ENCODE results near the gene TLE7.

Gene TLE7

DNA sequence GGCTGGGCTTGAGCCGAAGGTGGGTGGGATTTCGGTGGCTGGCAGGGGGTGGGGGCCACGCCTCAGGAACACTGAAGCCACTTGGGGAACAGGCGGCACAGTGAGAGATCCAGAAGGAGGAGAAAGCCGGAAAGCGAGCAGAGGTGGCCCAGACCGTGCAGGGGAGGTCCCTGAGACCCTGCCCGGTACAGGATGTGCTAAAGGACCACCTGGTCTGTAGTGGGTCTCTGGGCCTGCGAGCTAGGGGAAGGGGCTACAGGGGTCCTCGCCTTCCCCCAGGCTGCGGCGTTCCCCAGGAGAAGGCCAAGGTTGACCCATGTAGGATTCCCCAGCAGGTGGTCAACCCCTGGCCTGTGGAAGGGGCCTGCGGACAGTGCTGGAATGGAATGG, at the start of gene TLE7:
Gene TLE7, minus strand, starts transcription at position 4 of the 390 bp plus-strand sequence. CDS start 8,730 bp downstream, outside the sequence.
- DNase-seq = no peak

DNA sequence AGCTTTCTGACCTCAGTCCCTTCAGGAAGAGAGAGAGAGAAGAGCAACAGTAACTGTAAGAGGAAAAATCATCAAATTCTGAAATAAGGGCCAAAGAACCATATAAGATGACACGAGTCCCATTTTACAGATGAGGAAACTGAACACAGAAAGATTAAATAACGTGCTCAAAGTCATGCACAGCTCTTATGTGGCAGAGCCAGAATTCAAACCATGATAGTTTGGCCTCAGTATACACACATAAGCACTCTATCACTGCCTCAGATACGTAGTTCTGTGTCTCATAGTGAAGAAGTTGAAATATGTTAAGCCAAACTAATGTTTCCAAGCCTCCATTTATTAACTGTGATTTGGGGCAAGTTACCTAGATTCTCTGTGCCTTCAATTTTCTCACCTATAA, 49.2 kb upstream of the TLE7 start:
- DNase-seq = no peak

DNA sequence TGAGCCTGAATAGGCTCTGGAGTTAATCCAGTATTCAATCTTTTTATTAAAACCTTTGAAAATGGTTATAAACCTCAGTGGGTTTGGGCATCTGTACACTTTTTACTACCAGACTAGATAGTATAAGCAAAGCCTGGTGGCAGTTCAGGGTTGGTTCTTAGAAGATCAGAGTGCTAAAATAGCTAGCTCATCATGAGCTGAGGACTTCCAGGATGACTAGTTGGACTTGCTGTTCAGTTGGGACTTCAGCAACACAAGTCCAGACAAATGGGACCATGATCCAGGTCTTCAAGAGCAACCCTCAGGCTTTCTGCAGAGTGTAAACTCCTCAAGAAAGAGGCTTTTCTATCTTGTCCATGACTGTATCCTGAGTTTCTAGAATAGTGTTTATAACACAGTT, 48.5 kb upstream of the TLE7 start:
- DNase-seq = no peak

DNA sequence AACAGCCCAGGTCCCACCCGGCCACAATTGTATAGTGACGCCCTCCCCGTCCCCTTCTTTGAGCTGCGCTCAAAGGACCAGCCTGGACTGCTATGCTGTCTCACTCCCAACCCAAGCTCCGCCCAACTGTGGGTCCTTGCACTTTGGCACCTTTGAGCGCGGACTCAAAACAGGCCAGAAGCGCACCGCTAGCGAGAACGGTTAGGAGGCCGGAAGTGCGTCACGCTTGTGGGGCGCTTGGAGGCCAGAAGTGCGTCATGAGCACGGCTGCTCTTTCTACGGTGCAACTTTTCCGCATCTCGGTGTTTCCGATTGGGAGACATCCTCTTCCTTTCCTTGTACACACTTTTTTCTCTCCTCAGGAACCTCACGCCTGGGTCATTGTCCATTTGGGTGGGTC, 47.3 kb upstream of the TLE7 start, which contains the start of gene ZNF19:
Gene ZNF19, minus strand, starts transcription at position 203 of the 400 bp plus-strand sequence. CDS start 7,210 bp downstream, outside the sequence.
- no peak for DNase-seq

DNA sequence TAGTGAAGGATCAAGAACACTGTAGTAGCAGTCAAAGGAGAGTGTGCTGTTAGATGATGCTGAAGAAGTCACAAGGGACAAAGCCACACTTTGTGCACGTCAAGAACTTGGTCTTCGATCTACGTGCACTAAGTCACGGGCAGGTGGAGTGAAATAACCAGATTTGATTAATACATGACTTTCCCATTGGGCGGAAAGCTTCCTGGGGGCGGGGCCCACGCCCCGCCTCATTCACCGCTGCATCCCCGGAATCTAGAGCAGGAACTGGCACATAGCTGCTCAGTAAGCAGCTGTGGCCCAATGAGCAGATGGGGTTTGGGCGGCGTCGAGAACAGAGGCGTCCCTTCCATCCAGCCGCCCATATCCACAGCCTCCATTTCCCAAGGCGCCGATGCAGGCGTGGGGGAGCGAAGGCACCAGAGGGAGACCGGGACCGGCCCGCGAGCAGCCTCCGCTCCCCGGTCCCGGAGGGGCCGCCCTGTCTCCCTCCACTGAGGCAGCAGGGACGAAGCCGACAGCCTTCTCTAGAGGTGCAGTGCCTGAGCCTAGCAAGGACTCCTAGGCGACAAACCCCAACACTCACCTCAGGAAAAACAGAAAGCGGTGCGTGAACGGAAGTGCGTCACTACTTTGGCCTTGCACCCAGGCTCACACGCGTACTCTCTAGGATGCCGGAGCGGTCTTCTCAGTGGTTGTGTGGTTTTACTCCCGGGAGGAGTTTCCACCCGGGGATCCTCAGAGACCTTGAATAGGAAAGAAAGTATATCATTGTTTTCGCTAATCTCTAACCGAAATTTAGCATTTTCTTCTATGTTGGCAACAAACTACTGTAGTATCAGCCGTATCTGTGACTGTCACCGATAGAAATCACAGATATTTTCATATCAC, 42.4 kb upstream of the TLE7 start:
- peak; percentile 88 for DNase-seq

DNA sequence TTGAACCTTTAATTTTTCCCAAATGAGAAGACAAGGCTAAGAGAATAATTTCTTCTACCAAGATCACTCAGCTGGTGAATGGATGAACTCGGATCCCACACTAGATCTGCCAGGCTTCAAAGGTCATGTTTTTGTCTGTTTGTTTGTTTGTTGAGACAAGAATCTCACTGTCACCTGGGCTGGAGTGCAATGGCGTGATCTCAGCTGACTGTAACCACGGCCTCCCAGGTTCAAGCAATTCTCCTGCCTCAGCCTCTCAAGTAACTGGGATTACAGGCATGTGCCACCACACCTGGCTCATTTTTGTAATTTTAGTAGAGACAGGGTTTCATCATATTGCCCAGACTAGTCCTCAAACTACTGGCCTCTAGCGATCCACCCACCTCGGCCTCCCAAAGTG, 40.7 kb upstream of the TLE7 start:
- no peak for DNase-seq

DNA sequence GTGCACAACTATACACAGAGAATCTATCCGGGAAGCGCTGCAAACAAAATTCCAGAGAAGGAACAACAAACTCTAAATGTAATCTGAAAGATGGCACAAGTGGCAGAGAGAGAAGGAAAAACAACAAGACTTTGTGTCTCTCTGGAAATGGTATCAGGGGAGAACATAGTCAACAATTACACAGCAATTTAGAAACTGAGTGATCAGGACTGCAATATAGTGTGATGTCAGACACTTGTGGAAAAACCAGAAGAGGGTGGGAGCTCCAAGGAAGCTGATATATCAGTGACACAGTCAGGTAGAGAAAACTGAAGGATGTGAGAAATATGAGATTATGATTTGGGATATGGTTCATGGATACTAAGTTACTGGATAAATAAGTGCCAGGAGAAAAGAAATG, 39.1 kb upstream of the TLE7 start:
- no peak for DNase-seq

DNA sequence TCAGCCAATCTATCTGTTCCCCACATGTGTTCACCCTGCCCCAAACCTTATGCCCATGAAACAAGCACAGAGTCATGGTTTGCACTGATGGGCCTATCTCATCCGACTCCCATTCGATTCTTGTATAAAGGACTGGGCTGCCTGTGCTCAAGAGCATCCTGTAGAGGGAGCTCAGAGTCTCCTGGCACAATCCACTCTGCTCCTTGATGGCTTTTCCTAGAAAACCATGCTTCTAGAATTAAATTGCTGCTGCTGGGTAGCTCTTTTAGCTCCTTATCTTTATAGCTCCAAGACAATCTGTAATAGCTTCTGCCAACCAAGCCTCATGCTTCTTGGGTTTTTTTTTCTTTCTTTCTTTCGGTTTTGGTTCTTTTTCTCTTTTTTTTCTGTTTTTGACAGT, 37.6 kb upstream of the TLE7 start:
- no peak for DNase-seq

DNA sequence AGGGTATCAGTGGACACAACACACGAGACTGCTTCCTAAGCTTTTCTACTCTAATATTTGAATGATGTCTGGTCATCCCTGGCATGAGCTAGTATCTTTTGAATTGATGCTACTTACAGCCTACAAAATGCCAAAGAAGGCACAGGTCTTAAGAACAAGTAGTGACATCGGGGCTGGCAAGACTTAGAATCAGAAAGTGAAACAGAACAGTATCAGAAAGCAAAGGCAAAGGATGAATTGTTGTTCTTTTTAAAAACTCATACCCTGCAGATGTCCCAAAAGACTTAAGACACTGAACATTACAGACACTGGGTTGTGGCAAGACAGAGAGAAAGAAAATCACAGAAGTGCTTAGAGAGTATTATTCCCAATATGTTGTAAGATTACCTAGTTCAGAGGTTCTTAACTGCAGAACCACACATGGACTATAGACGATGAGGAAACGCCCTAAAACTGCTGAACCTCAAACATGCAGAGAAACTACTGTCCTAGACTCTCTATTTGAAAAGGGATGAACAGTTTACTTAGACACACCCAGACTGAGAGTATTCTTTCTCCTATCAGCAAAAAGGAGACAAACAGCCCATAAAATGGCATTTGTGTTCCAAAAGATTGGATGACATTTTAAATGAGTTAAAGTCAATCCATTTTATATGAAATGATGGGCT, 34.7 kb upstream of the TLE7 start:
- no peak for DNase-seq

DNA sequence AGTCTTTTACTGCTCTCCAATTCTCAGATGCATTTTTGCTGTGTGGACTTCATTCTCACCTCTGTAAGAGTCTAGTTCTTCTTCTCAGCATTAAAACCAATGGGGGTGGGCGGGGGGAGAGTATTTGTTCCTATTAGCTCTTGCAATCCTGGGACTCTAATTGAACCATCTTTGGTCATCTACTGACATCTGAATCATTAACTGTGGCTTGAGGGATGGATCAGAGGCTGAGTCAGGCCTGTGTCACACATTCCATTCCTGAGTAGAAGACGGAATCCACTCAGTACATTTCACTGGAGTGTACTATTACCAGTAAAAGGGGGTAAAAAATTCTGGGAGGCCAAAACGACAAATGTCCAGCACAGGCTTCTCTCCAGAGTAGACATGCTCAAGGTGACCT, 33.0 kb upstream of the TLE7 start:
- no peak for DNase-seq

DNA sequence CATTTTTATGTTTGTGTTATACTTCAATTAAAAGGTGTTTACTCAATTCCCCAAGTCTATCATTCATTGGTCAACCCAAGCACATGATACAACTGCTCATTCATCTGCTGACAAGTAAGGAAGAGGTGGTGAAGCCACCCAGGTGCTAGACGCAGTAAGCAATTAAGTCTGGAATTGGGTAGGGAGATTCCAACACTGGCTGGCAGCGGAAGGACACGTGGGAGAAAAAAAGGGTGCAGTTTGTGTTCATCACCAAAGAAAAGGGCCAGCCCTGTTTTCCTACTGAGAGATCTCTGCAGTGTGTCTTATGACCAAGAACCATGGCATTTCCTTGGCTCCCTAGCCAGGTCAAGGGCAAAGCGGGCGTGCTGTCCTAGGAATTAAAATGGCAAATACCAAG, 32.0 kb upstream of the TLE7 start:
- no peak for DNase-seq

DNA sequence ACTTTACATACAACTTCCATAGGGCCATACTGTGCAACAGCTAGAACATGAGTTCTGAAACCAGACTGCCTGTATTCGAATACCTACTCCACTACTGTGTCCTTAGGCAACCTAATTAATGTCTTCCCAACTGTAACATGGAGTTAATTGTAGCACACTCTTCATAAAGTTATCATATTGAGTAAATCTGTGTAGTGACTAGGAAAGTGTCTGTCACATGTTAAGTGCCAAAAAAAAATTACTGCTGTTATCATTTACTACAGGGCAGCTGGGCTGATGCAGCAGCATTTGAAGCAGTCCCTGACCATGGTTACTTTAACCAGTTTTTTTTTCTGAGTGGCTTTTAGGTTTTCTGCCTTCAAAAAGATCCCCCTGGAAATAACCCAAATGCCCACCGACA, 31.1 kb upstream of the TLE7 start:
- no peak for DNase-seq

DNA sequence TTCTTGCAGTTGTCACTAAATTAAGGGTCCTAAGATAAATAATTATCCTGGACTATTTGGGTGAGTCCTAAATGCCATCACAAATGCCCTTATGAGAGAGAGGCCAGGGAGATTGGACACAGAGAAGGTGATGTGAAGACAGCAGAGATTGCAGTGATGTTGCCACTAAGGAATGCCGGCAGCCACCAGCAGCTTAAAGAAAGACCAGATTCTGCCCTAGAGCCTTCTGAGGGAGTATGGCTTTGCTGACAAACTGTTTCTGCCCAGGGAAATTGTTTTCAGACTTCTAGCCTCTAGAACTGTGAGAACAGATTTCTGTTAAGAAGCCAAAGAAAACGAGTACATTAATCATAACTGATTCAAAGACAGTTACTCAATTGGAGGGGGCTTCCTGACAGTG, 30.2 kb upstream of the TLE7 start:
- no peak for DNase-seq

DNA sequence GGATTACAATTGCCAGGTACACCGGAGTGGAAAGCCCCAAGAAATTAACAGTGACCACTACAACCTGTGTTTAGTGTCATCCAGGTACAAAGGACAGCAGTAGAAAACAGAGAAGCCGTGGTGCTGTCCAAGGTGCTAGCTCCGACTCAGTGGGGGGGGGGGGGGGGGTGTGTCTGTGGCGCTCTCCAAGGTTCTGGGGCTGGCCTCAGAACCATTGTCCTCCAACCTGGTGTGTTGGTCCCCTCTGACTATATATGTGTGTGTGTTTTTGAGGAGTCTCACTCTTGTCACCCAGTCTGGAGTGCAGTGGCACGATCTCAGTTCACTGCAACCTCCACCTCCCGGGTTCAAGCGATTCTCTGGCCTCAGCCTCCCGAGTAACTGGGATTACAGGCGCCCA, 26.0 kb upstream of the TLE7 start:
- no peak for DNase-seq

DNA sequence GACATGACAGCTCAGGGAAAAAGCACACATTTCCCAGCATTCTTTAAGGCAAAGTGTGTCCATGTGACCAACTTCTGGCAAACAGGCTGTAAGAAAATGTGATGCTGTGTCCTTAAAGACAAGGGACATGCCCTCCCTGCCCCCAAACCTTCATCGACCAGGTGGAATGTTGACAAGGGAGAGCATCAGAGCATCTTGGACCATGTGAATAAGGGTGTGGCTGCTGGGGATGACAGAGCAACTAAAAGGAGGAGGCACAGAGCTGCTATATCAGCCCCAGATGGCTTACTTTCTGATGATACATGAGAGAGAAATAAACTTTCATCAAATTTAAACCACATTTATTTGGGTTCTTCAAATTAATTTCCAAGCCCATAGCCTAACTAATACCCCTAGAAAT, 22.4 kb upstream of the TLE7 start:
- no peak for DNase-seq

DNA sequence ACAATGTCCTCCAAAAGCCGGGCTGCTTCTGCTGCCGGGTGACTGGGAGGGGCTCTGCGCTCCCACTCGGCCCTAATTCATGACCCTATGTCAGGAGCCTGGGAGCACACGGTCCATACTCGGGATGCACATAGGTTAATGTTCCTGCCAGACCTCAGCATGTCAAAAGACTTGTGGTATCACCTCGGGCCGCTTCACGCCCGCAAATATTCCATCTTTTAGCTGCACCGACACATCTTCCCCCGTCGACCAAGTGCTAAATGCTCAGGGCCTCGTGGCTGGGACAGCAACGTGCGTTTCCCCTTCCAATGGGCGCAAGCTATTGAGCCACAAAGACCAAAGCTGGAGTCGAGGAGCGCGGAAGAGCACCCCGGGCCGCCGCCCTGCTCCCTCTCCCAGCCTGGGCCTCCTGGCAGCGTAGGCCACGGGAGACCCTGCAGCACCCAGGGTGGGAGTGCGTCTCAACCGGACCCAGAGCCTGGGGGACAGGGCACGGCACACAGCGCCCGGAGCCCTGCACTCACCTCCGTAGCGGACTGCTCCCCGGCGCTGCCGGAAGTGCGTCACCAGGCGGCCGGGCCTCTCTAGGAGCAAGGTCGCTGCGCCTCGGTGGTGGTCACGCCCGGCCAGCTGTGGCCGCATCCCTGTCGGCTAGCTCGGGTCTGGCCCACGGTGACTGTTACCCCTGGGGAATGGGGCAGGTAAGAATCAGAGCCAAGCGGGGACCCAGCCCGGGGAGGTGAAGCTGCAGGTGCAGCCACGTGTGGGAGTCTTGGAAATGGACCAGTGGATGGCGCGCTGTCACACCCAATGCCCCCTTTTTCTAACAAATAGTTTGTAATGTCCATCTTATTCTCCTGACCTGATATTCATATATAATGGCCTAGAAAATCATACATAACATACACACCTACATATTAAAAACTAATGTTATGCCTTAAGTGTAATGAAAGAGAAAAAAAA, 20.1 kb upstream of the TLE7 start, which contains the start of gene ZNF23:
Gene ZNF23, minus strand, starts transcription at position 562 of the 963 bp plus-strand sequence. CDS start 5,451 bp downstream, outside the sequence.
- DNase-seq = peak; percentile 82

DNA sequence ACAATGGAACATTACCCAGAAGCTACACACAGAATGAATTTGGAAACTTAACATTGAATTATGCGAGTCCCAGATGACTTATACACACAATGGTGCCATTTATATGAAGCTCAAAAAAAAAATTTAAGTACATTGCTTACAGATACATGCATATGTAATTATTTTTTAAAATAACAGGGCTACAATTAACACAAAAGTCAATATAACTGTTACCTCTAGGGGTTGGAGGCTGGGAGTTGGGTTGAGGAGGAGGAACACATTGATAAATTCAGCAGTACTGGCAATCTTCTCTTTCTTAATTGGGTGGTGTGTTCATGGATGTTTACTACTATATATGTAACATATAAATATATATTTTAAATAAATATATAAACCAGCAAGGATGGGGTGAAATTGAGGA, 19.1 kb upstream of the TLE7 start:
- DNase-seq = no peak

DNA sequence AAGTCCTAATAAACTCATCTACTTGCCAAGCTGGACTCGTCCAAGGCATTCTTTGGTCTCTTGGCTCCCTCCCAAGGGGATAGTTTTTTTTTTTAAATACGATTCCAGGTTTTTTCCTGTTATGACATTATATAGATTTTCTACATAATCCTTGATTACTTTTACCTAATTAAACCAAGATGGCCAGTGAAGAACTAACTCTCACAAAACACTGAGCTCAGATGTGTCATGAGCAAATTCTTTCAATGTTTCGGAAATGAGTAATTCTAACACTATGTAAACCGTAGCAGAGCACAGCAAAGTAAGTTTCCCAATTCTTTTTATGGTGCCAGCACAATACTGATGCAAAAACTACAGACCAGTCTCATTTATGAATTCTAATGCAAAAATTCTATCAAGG, 18.4 kb upstream of the TLE7 start:
- DNase-seq = no peak

DNA sequence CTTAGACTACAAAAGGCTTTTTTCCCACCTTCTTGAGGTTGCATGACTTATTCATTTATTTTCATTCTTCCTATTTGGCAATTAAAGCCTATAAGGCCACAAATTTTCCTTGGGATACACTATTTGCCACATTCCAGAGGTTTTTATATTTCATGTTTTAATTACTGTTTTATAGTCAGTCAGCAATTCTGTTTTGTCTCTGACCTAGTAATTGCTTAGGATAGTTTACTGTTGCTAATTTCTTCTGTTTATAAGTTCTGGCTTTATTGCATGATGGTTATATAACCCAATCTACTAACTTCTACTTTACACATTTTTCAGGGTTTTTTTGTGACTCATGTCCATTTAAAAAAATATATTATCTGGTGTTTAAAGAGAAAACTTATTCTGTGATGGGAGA, 17.7 kb upstream of the TLE7 start:
- no peak for DNase-seq

DNA sequence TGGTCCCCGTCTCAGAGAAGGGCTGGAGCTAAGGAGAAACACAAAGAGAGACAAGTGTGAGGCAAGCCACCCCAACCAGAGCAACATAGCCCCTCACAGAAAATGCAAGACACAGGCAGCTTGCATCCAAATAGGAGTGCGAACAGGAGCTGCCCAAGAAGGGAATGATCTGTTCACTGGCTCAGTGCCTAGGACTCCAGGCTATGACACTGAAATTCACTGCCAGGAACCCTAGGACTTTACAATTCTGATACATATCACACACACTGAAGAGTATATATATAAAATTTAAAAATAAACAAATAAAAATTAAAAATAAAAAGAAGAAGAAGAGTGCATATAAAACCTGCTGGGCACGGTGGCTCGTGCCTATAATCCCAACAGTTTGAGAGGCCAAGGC, 14.9 kb upstream of the TLE7 start:
- DNase-seq = no peak

DNA sequence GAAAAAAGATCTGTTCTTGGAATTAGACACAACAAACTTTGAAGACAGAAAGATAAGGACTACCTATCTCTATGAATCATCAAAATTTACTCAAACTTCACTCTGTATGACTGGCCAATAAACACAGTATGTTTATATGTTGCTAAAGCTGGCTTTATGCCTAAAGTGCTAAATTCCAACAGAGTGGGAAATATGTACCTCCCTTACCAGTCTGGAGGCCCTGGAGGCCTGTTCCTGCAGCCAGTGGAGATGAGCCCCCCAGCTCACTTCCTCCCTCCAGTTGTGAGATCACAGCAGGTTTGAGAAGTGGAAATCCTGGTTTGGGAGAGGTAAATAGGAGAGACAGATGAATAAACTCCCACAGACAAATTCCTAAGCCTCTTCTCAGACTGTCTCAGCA, 11.2 kb upstream of the TLE7 start:
- DNase-seq = no peak

DNA sequence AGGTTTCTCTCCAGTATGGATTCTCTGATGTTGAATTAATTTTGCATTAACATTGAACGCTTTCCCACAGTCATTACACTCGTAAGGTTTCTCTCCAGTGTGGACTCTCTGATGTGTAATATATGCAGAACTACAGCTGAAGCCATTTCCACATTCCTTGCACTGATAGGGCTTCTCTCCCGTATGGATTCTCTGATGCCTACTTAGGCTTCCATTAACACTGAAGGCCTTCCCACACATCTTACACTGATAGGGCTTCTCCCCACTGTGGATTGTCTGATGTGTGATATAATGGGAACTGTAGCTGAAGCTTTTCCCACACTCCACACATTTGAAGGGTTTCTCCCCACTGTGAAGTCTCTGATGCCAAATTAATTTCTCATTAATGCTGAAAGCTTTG, 7.2 kb upstream of the TLE7 start:
- DNase-seq = no peak

DNA sequence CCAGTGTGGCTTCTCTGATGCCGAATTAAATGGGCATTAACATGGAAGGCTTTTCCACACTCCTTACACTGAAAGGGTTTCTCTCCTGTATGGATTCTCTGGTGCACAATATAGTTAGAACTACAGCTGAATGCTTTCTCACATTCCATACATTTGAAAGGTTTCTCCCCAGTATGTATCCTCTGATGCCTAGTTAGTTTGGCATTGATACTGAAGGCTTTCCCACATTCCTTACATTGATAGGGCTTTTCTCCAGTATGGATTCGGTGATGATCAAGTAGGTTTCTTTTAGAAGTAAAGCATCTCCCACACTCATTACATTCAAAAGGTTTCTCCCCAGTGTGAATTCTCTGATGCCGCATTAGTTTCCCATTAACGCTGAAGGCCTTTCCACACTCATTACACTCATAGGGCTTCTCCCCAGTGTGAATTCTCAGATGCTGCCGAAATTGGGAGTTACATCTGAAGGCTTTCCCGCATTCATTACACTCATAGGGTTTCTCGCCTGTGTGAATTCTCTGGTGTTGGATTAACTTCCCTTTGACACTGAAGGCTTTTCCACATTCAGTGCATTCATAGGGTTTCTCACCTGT, 6.5 kb upstream of the TLE7 start:
- DNase-seq = no peak
